Measurements from ENCODE around the gene OTUD5. TPM values are rescaled to one million over a fixed set of nuclear protein-coding genes. Genes with fewer than 3 reads are reported as not detected.
"Not testable (repeated sequence)": the region's sequence is repeated elsewhere in the genome, so short reads cannot be mapped to it uniquely, and the experiment has no call there.

Gene OTUD5
- total RNA-seq, 3 donors from 2014 or later = 55.5 to 65.2 (median 57.8) TPM

- Mint-ChIP-seq H3K4me3 (no peak overlapping the region), H3K36me3 (ENCODE audit: insufficient read depth) (peaks cover 30% of the 10 kb centered on the region), H3K27me3 (ENCODE audit: low read depth) (no peaks in the 10 kb centered on the region), H3K9me3 (no peaks in the 10 kb centered on the region), H3K4me1 (ENCODE audit: low read depth) (no peaks in the 10 kb centered on the region)
- ATAC-seq = no peak
- no peak for DNase-seq
These were observed 23.8 kb upstream of the OTUD5 start for GRCh38 chrX:48981178-48981577.

- H3K27me3 Mint-ChIP-seq (ENCODE audit: low read depth); H3K4me3 Mint-ChIP-seq; ATAC-seq; H3K4me1 Mint-ChIP-seq (ENCODE audit: low read depth); H3K9me3 Mint-ChIP-seq; DNase-seq: not testable (repeated sequence)
- peaks cover 29% of the 10 kb centered on the region for H3K36me3 Mint-ChIP-seq (ENCODE audit: insufficient read depth)
These were observed 22.9 kb upstream of the OTUD5 start for GRCh38 chrX:48980341-48980740.

GRCh38 chrX:48978226-48978625 is 20.8 kb upstream of the OTUD5 start:
- ATAC-seq = no peak
- H3K9me3 Mint-ChIP-seq = no peaks in the 10 kb centered on the region
- DNase-seq = no peak
- peaks cover under 1% of the 10 kb centered on the region for H3K4me1 Mint-ChIP-seq (ENCODE audit: low read depth)
- peaks cover 24% of the 10 kb centered on the region for H3K36me3 Mint-ChIP-seq (ENCODE audit: insufficient read depth)
- H3K4me3 Mint-ChIP-seq = no peak overlapping the region
- H3K27me3 Mint-ChIP-seq (ENCODE audit: low read depth) = no peaks in the 10 kb centered on the region

GRCh38 chrX:48976086-48976485 is 18.7 kb upstream of the OTUD5 start:
- no peak for ATAC-seq
- Mint-ChIP-seq H3K27me3 (ENCODE audit: low read depth) (no peaks in the 10 kb centered on the region), H3K4me3 (no peak overlapping the region), H3K4me1 (ENCODE audit: low read depth) (peaks cover 15% of the 10 kb centered on the region), H3K36me3 (ENCODE audit: insufficient read depth) (peaks cover 21% of the 10 kb centered on the region), H3K9me3 (no peaks in the 10 kb centered on the region)
- no peak for DNase-seq

GRCh38 chrX:48975541-48975940 is 18.1 kb upstream of the OTUD5 start:
- H3K9me3 Mint-ChIP-seq = no peaks in the 10 kb centered on the region
- H3K4me1 Mint-ChIP-seq (ENCODE audit: low read depth) = peaks cover 15% of the 10 kb centered on the region
- no peaks in the 10 kb centered on the region for H3K27me3 Mint-ChIP-seq (ENCODE audit: low read depth)
- peaks cover 20% of the 10 kb centered on the region for H3K36me3 Mint-ChIP-seq (ENCODE audit: insufficient read depth)
- no peak for ATAC-seq
- no peak for DNase-seq
- H3K4me3 Mint-ChIP-seq = no peak overlapping the region

- H3K9me3 Mint-ChIP-seq = no peaks in the 10 kb centered on the region
- ATAC-seq = no peak
- H3K4me1 Mint-ChIP-seq (ENCODE audit: low read depth) = peaks cover 15% of the 10 kb centered on the region
- DNase-seq = no peak
- peaks cover 18% of the 10 kb centered on the region for H3K36me3 Mint-ChIP-seq (ENCODE audit: insufficient read depth)
- H3K4me3 Mint-ChIP-seq = no peak overlapping the region
- no peaks in the 10 kb centered on the region for H3K27me3 Mint-ChIP-seq (ENCODE audit: low read depth)
These were observed 17.6 kb upstream of the OTUD5 start for GRCh38 chrX:48975041-48975440.

GRCh38 chrX:48974574-48974973 is 17.2 kb upstream of the OTUD5 start:
- ATAC-seq = no peak
- H3K4me3 Mint-ChIP-seq = no peak overlapping the region
- no peak for DNase-seq
- no peaks in the 10 kb centered on the region for H3K9me3 Mint-ChIP-seq
- H3K27me3 Mint-ChIP-seq (ENCODE audit: low read depth) = no peaks in the 10 kb centered on the region
- peaks cover 15% of the 10 kb centered on the region for H3K4me1 Mint-ChIP-seq (ENCODE audit: low read depth)
- peaks cover 18% of the 10 kb centered on the region for H3K36me3 Mint-ChIP-seq (ENCODE audit: insufficient read depth)

- ATAC-seq (no peak), DNase-seq (no peak)
- H3K36me3 Mint-ChIP-seq (ENCODE audit: insufficient read depth) = peaks cover 18% of the 10 kb centered on the region
- H3K9me3 Mint-ChIP-seq = no peaks in the 10 kb centered on the region
- H3K4me1 Mint-ChIP-seq (ENCODE audit: low read depth) = peaks cover 15% of the 10 kb centered on the region
- no peaks in the 10 kb centered on the region for H3K27me3 Mint-ChIP-seq (ENCODE audit: low read depth)
- no peak overlapping the region for H3K4me3 Mint-ChIP-seq
These were observed 16.6 kb upstream of the OTUD5 start for GRCh38 chrX:48974033-48974432.

GRCh38 chrX:48972220-48973164 is 15.1 kb upstream of the OTUD5 start:
- peak overlapping the region; percentile 62 for H3K4me3 Mint-ChIP-seq
- H3K27me3 Mint-ChIP-seq (ENCODE audit: low read depth) = no peaks in the 10 kb centered on the region
- ATAC-seq = peak; percentile 44 to 49
- peaks cover 9% of the 10 kb centered on the region for H3K36me3 Mint-ChIP-seq (ENCODE audit: insufficient read depth)
- DNase-seq = no peak
- H3K4me1 Mint-ChIP-seq (ENCODE audit: low read depth) = peaks cover 15% of the 10 kb centered on the region
- H3K9me3 Mint-ChIP-seq = no peaks in the 10 kb centered on the region

- Mint-ChIP-seq H3K36me3 (ENCODE audit: insufficient read depth) (peaks cover 9% of the 10 kb centered on the region), H3K4me3 (peak within 1 kb of the TSS; percentile 62), H3K4me1 (ENCODE audit: low read depth) (peaks cover 15% of the 10 kb centered on the region), H3K9me3 (no peaks in the 10 kb centered on the region), H3K27me3 (ENCODE audit: low read depth) (no peaks in the 10 kb centered on the region)
- ATAC-seq = peak; percentile 30 to 51
- no peak for DNase-seq
These were observed 14.1 kb upstream of the OTUD5 start, which contains the start of gene KCND1 for GRCh38 chrX:48971249-48972219. Gene KCND1, minus strand, starts transcription at chrX:48971844. Its CDS starts 1,573 bp downstream, at chrX:48970271.

GRCh38 chrX:48969471-48969870 is 12.1 kb upstream of the OTUD5 start:
- H3K36me3 Mint-ChIP-seq (ENCODE audit: insufficient read depth) = no peaks in the 10 kb centered on the region
- ATAC-seq (no peak), DNase-seq (no peak)
- H3K9me3 Mint-ChIP-seq = no peaks in the 10 kb centered on the region
- H3K4me3 Mint-ChIP-seq = no peak overlapping the region
- H3K27me3 Mint-ChIP-seq (ENCODE audit: low read depth) = no peaks in the 10 kb centered on the region
- H3K4me1 Mint-ChIP-seq (ENCODE audit: low read depth) = peaks cover 15% of the 10 kb centered on the region

GRCh38 chrX:48968377-48968776 is 11.0 kb upstream of the OTUD5 start:
- Mint-ChIP-seq H3K4me1 (ENCODE audit: low read depth) (peaks cover 15% of the 10 kb centered on the region), H3K4me3 (no peak overlapping the region)
- no peak for DNase-seq

GRCh38 chrX:48966796-48967579 is 9.6 kb upstream of the OTUD5 start:
- H3K4me3 Mint-ChIP-seq = no peak overlapping the region
- H3K36me3 Mint-ChIP-seq (ENCODE audit: insufficient read depth) = no peaks in the 10 kb centered on the region
- peaks cover 3% of the 10 kb centered on the region for H3K4me1 Mint-ChIP-seq (ENCODE audit: low read depth)
- no peaks in the 10 kb centered on the region for H3K9me3 Mint-ChIP-seq
- ATAC-seq (no peak), DNase-seq (no peak)
- no peaks in the 10 kb centered on the region for H3K27me3 Mint-ChIP-seq (ENCODE audit: low read depth)

More at GRCh38 chrX:48968377-48968776, 11.0 kb upstream of the OTUD5 start:
- no peak for ATAC-seq
- no peaks in the 10 kb centered on the region for H3K36me3 Mint-ChIP-seq (ENCODE audit: insufficient read depth)
- no peaks in the 10 kb centered on the region for H3K27me3 Mint-ChIP-seq (ENCODE audit: low read depth)
- no peaks in the 10 kb centered on the region for H3K9me3 Mint-ChIP-seq

GRCh38 chrX:48965959-48966358 is 8.6 kb upstream of the OTUD5 start:
- Mint-ChIP-seq H3K36me3 (ENCODE audit: insufficient read depth) (no peaks in the 10 kb centered on the region), H3K9me3 (no peaks in the 10 kb centered on the region)

More at GRCh38 chrX:48965959-48966358, 8.6 kb upstream of the OTUD5 start:
- H3K4me1 Mint-ChIP-seq (ENCODE audit: low read depth) = no peaks in the 10 kb centered on the region
- ATAC-seq = no peak
- no peaks in the 10 kb centered on the region for H3K27me3 Mint-ChIP-seq (ENCODE audit: low read depth)
- H3K4me3 Mint-ChIP-seq = no peak overlapping the region
- DNase-seq = no peak
